AG04449 (cell line): ENCODE data around the gene PPP5C.

Source experiments
- CTCF ChIA-PET: fragments of 350-600 bp; formaldehyde crosslinking; extraction: SDS; loops from one replicate; lab custom pipeline; 2021; ENCODE audit warnings: antibody characterized with exemption; lab: Yijun Ruan, JAX
- POLR2A ChIA-PET: fragments of 400-600, 350-600 bp; formaldehyde crosslinking; extraction: SDS; loops from one replicate; lab custom pipeline; 2020; ENCODE audit warnings: antibody characterized with exemption, inconsistent platforms; lab: Yijun Ruan, JAX
- DNase-seq: peaks from one replicate; pipeline ENCODE4 v3.0.0-alpha.2; 2010; ENCODE audit warnings: low read depth, low spot score
- H3K4me3 ChIP-seq: 2 replicates; pipeline ENCODE4 v1.5.1; 2011; ENCODE audit warnings: low read depth, mild to moderate bottlenecking, control low read depth, low read length
- TF ChIP-seq, protein P1 (sequence below): IDR thresholded peaks from one replicate; pipeline ENCODE4 v1.5.1; 2011; ENCODE audit warnings: mild to moderate bottlenecking, moderate library complexity, low read length, control low read depth, inconsistent platforms; ENCODE audit not compliant: insufficient read depth; ENCODE audit errors: missing control alignments

Gene PPP5C

DNA sequence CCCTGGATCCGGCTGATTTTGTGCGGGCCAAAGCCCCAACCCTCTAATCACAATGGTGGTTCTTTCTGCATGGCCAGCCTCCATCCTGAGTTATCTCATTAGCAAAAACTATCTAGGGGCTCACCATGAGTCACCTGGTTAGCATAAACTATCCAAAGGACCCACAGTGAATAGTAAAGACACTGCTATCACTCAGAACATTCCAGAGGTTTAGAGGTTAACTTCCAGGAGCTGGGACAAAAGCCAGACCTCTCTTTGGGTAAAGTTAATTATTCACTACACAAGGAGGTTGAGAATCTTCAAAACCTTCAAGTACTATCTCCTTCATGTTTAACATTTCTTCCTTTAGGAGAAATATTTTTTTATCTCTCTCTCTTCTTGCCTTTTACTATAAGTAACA lies 18.8 kb upstream of the PPP5C start:
- ChIA-PET CTCF (interaction anchor here (1.1 kb wide), 1 partner anchor 20 kb away, joined by 3 read pairs; no protein-coding TSS in a partner anchor), POLR2A (no interaction called here)
- TF ChIP-seq, protein P1, sequence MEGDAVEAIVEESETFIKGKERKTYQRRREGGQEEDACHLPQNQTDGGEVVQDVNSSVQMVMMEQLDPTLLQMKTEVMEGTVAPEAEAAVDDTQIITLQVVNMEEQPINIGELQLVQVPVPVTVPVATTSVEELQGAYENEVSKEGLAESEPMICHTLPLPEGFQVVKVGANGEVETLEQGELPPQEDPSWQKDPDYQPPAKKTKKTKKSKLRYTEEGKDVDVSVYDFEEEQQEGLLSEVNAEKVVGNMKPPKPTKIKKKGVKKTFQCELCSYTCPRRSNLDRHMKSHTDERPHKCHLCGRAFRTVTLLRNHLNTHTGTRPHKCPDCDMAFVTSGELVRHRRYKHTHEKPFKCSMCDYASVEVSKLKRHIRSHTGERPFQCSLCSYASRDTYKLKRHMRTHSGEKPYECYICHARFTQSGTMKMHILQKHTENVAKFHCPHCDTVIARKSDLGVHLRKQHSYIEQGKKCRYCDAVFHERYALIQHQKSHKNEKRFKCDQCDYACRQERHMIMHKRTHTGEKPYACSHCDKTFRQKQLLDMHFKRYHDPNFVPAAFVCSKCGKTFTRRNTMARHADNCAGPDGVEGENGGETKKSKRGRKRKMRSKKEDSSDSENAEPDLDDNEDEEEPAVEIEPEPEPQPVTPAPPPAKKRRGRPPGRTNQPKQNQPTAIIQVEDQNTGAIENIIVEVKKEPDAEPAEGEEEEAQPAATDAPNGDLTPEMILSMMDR: no peak
- no peak overlapping the region for H3K4me3 ChIP-seq
- no peak for DNase-seq

DNA sequence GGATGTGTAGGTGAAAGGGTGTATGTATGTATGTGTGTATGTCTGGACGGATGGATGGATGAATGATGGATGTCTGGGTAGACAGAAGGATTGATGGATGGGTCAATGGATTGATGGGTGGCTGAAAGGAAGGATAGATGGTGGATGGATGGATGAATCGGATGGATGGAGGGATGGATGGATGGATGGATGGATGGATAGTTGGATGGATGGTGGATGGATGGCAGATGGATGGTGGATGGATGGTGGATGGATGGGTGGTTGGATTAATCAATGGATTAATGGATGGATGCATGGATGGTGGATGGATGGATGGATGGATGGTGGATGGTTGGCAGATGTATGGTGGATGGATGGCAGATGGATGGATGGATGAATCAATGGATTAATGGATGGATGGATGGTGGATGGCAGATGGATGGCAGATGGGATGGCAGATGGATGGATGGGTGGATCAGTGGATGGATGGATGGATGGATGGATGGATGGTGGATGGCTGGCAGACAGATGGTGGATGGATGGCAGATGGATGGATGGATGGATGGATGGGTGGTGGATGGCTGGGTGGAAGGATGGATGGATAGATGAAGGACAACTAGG lies 16.5 kb upstream of the PPP5C start:
- POLR2A ChIA-PET: no interaction called here
- no peak overlapping the region for H3K4me3 ChIP-seq
- no peak for DNase-seq
- TF ChIP-seq, protein P1: no peak
- CTCF ChIA-PET: no interaction called here

DNA sequence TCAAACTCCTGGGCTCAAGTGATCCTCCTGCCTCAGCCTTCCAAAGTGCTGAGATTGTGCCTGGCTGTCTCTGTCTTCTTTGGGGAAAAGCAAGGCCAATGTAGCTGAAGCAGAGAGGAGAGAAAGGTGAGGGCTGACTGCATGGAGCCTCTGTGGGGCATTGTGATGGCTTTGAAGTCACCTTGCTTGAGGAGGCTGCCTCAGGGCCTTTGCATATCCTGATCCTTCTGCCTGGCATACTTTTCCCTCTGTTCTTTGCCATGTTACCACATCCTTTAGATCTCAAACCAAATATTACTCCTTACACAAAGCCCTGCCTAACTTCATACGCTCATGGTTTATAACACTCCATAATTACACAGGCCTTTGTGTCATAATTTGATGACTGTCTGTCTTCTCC lies 9.4 kb upstream of the PPP5C start:
- ChIA-PET POLR2A (no interaction called here), CTCF (interaction anchor here (0.8 to 1.5 kb wide), 4 partner anchors 9 to 309 kb away, joined by 3 to 4 read pairs (median 4); partner anchors contain the start of gene PPP5C)
- no peak for DNase-seq
- TF ChIP-seq, protein P1: no peak
- no peak overlapping the region for H3K4me3 ChIP-seq

DNA sequence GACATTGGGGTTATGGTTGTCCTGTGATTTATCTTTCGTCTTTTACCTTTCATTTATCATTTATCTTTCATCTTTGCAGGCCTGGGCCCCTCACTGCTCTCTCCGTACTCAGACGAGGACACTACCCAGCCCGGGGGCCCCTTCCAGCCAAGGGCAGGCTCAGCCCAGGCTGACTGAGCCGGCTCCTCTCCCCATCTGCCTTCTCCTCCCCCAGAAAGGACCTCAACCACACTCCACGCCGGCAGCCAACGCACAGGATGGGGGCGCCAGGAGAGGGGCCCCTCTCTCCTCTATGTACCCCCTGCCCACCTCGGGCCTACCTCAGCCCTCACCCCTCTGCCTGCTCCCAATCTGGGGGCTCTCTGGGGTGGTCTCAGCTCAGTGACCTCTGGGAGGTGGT lies 7.4 kb upstream of the PPP5C start:
- TF ChIP-seq, protein P1: no peak
- no peak overlapping the region for H3K4me3 ChIP-seq
- DNase-seq: no peak
- CTCF ChIA-PET: no interaction called here
- POLR2A ChIA-PET: no interaction called here

DNA sequence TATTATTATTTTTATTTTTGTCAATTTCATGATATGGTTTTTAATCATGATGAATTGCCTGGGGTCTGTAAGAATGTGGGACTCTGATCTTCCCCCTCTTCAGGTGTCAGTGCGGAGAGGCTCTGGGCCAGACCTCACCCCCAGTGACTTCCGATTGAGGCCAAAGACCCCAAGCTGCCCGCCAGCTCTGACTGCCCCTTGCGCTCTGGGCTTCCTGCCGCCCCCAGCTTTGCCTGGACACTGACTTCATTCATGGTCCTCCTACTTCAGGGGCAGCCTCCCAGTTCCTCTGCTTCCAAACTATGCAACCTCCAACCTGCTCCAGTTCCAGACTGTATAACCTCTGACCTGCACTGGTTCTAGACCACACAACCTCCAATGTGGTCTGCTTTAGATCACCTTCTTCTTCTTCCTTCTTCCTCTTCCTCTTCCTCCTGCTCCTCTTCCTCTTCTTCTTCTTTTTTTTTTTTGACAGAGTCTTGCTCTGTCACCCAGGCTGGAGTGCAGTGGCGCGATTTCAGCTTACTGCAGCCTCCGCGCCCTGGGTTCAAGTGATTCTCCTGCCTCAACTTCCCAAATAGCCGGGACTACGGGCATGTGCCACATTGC lies 6.7 kb upstream of the PPP5C start:
- TF ChIP-seq, protein P1: no peak
- ChIA-PET CTCF (no interaction called here), POLR2A (no interaction called here)
- no peak overlapping the region for H3K4me3 ChIP-seq
- no peak for DNase-seq

DNA sequence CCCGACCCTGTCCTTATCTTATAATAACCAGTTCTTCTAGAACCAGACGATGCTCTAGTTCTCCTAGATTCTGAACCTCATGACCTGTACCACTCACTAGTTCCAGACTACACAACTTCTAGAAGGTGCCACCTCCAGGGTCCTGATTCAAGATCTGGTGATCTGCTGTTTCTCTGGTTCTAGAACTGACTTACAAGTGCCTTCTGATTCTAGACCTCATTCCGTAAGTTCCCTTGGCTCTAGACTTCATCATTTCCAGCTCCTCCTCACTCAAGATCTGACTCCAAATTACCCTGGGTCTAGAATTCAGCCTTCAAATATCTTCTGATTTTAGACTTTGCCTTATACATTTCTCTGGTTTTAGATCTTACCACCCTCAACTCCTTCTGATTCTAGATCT lies 5.0 kb upstream of the PPP5C start:
- ChIA-PET CTCF (no interaction called here), POLR2A (no interaction called here)
- TF ChIP-seq, protein P1: no peak
- H3K4me3 ChIP-seq: no peak overlapping the region
- no peak for DNase-seq
